ENCODE measurements around the gene NGEF. TPM values are rescaled to one million over a fixed set of nuclear protein-coding genes. Genes with fewer than 3 reads are reported as not detected.

Gene NGEF
- total RNA-seq, 3 donors from 2014 or later = 20.1 to 67.5 (median 38.0) TPM

- no peak overlapping the region for H3K4me3 ChIP-seq
- intact Hi-C loops (cut with DNase I, micrococcal nuclease) = no loop called here
Measured at GRCh38 chr2:233040571-233040970, 27.5 kb upstream of the NGEF start.

DNA sequence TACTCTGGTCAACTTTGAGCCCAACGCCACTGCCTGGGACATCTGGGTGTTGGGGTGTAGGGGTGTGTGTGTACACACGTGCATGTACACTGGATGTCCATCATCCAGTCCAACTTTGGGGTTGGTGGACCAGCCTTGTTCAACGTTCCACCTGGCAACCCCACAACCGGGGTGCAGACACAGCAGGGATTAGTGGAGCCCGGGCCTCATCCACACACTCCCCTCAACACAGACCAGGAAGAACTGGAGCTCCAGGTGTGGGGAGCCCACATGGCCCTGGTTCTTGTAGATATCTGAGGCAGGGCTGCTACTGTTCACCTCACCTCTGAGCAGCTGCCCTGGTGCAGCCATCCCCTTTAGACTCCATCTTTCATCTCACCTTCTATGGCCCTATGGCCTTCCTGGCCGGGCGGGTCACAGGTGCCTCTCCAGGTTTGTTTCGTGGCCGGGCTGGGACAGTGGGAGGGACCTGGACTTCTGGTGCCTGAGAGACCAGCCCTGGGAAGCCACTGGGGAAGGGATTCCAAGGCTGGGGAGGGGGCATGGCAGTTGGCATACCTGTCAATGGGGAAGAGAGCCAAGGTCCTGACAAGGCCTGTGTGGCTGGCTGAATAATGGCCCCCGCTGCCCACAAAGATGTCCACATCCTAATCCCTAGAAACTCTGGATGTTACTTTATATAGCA, 26.9 kb upstream of the NGEF start:
- ATAC-seq (no peak), DNase-seq (no peak)
- Histone ChIP-seq H3K4me3 (no peak overlapping the region), H3K9me3 (no peaks in the 10 kb centered on the region), H3K4me1 (ENCODE audit: low read depth) (no peaks in the 10 kb centered on the region), H3K36me3 (ENCODE audit: low read depth) (no peaks in the 10 kb centered on the region)
- TF ChIP-seq, protein P1, sequence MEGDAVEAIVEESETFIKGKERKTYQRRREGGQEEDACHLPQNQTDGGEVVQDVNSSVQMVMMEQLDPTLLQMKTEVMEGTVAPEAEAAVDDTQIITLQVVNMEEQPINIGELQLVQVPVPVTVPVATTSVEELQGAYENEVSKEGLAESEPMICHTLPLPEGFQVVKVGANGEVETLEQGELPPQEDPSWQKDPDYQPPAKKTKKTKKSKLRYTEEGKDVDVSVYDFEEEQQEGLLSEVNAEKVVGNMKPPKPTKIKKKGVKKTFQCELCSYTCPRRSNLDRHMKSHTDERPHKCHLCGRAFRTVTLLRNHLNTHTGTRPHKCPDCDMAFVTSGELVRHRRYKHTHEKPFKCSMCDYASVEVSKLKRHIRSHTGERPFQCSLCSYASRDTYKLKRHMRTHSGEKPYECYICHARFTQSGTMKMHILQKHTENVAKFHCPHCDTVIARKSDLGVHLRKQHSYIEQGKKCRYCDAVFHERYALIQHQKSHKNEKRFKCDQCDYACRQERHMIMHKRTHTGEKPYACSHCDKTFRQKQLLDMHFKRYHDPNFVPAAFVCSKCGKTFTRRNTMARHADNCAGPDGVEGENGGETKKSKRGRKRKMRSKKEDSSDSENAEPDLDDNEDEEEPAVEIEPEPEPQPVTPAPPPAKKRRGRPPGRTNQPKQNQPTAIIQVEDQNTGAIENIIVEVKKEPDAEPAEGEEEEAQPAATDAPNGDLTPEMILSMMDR (IDR thresholded peaks at IDR 0.05) = no peak
- intact Hi-C loops (cut with DNase I, micrococcal nuclease) = no loop called here

More at GRCh38 chr2:233040571-233040970, 27.5 kb upstream of the NGEF start:
- H3K4me1 ChIP-seq (ENCODE audit: low read depth) = no peaks in the 10 kb centered on the region
- H3K36me3 ChIP-seq (ENCODE audit: low read depth) = no peaks in the 10 kb centered on the region
- TF ChIP-seq, protein P1 (IDR thresholded peaks at IDR 0.05) = no peak
- no peak for DNase-seq
- ATAC-seq = no peak
- H3K9me3 ChIP-seq = no peaks in the 10 kb centered on the region

DNA sequence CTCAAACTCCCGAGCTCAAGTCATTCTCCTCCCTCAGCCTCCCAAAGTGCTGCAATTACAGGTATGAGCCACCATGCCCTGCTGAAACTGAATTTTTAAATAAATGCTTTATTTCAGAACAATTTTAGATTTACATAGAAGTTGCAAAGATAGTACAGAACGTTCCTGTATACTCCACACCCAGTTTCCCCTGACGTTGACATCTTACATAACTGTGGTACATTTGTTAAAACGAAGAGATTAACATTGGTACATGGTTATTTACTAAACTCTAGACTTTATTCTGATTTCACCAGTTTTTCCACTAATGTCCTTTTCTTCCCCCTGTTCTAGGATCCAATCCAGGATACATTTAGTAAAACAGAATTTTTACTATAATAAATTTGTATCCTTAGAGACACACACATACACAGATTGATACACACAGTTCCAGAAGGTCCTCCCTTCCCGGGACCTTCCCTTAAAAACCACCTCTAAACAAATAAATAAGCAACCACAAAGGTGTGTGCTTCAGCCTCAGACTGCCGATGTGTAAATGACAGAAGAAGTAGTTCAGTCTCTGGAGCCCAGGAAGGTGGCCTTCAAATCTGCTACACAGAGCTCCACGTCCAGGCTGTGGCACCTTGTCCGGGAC, 26.3 kb upstream of the NGEF start:
- Histone ChIP-seq H3K4me3 (no peak overlapping the region), H3K36me3 (ENCODE audit: low read depth) (no peaks in the 10 kb centered on the region), H3K4me1 (ENCODE audit: low read depth) (no peaks in the 10 kb centered on the region), H3K9me3 (no peaks in the 10 kb centered on the region)
- ATAC-seq (no peak), DNase-seq (no peak)
- intact Hi-C loops (cut with DNase I, micrococcal nuclease) = no loop called here
- TF ChIP-seq, protein P1 (IDR thresholded peaks at IDR 0.05) = no peak

GRCh38 chr2:233037078-233037477, 24.0 kb upstream of the NGEF start:
- Histone ChIP-seq H3K4me3 (no peak overlapping the region), H3K36me3 (ENCODE audit: low read depth) (no peaks in the 10 kb centered on the region), H3K4me1 (ENCODE audit: low read depth) (no peaks in the 10 kb centered on the region), H3K9me3 (no peaks in the 10 kb centered on the region)
- ATAC-seq (no peak), DNase-seq (no peak)
- intact Hi-C loops (cut with DNase I, micrococcal nuclease) = no loop called here
- TF ChIP-seq, protein P1 (IDR thresholded peaks at IDR 0.05) = no peak

- no peak for ATAC-seq
- intact Hi-C loops (cut with DNase I, micrococcal nuclease) = no loop called here
- DNase-seq = no peak
- Histone ChIP-seq H3K9me3 (no peaks in the 10 kb centered on the region), H3K4me3 (no peak overlapping the region), H3K36me3 (ENCODE audit: low read depth) (no peaks in the 10 kb centered on the region), H3K4me1 (ENCODE audit: low read depth) (no peaks in the 10 kb centered on the region)
- TF ChIP-seq, protein P1 (IDR thresholded peaks at IDR 0.05) = no peak
Measured at GRCh38 chr2:233036162-233036838, 23.2 kb upstream of the NGEF start.

Data from mucosa of descending colon (tissue), 3 donors.